ENCODE measurements around the gene CDKN1C.

Gene CDKN1C

GRCh38 chr11:2923446-2924375 is 38.1 kb upstream of the CDKN1C start:
- no peak for DNase-seq (ENCODE audit: low read depth in 2 of 2)

GRCh38 chr11:2922655-2923054 is 37.1 kb upstream of the CDKN1C start:
- DNase-seq (ENCODE audit: low read depth in 2 of 2) = no peak

GRCh38 chr11:2921742-2922493 is 36.3 kb upstream of the CDKN1C start:
- no peak for DNase-seq (ENCODE audit: low read depth in 2 of 2)

- no peak for DNase-seq (ENCODE audit: low read depth in 2 of 2)
These were observed 35.7 kb upstream of the CDKN1C start for GRCh38 chr11:2921261-2921660.

- no peak for DNase-seq (ENCODE audit: low read depth in 2 of 2)
These were observed 34.8 kb upstream of the CDKN1C start for GRCh38 chr11:2920343-2920742.

- no peak for DNase-seq (ENCODE audit: low read depth in 2 of 2)
These were observed 34.3 kb upstream of the CDKN1C start for GRCh38 chr11:2919837-2920236.

- no peak for DNase-seq (ENCODE audit: low read depth in 2 of 2)
These were observed 33.6 kb upstream of the CDKN1C start for GRCh38 chr11:2919188-2919587.

- no peak for DNase-seq (ENCODE audit: low read depth in 2 of 2)
These were observed 32.4 kb upstream of the CDKN1C start for GRCh38 chr11:2917842-2918490.

- no peak for DNase-seq (ENCODE audit: low read depth in 2 of 2)
These were observed 31.5 kb upstream of the CDKN1C start for GRCh38 chr11:2916892-2917645.

GRCh38 chr11:2916114-2916891 is 30.7 kb upstream of the CDKN1C start:
- DNase-seq (ENCODE audit: low read depth in 2 of 2) = no peak

GRCh38 chr11:2915473-2915872 is 29.9 kb upstream of the CDKN1C start:
- no peak for DNase-seq (ENCODE audit: low read depth in 2 of 2)

- no peak for DNase-seq (ENCODE audit: low read depth in 2 of 2)
These were observed 29.1 kb upstream of the CDKN1C start for GRCh38 chr11:2914455-2915195.

- no peak for DNase-seq (ENCODE audit: low read depth in 2 of 2)
These were observed 28.2 kb upstream of the CDKN1C start for GRCh38 chr11:2913776-2914175.

GRCh38 chr11:2913019-2913431 is 27.4 kb upstream of the CDKN1C start:
- no peak for DNase-seq (ENCODE audit: low read depth in 2 of 2)

GRCh38 chr11:2912498-2912897 is 26.9 kb upstream of the CDKN1C start:
- DNase-seq (ENCODE audit: low read depth in 2 of 2) = no peak

GRCh38 chr11:2911785-2912391 is 26.3 kb upstream of the CDKN1C start:
- DNase-seq (ENCODE audit: low read depth in 2 of 2) = no peak

GRCh38 chr11:2911088-2911784 is 25.7 kb upstream of the CDKN1C start:
- no peak for DNase-seq (ENCODE audit: low read depth in 2 of 2)

- no peak for DNase-seq (ENCODE audit: low read depth in 2 of 2)
These were observed 24.9 kb upstream of the CDKN1C start for GRCh38 chr11:2910401-2910955.
